Right atrium auricular region (tissue), 2 donors: ENCODE measurements around the gene HSH2D. TPM values are rescaled to one million over a fixed set of nuclear protein-coding genes. Genes with fewer than 3 reads are reported as not detected.
A peak's percentile ranks its signal among the peaks of the same experiment; 100 is the strongest.
"Not testable (repeated sequence)": the region's sequence is repeated elsewhere in the genome, so short reads cannot be mapped to it uniquely, and the experiment has no call there.

Experiments used
- DNase-seq: peaks from one replicate; pipeline ENCODE4 v3.0.0-alpha.2; 2019; ENCODE audit warnings: low spot score
- H3K27ac ChIP-seq, 2 donors: fragments of 200-600 bp; sonication (generic); 1 replicate in 1 of 2; 2 replicates in 1 of 2; pipeline ENCODE4 v1.5.1; 2016 to 2019
- H3K27me3 ChIP-seq, 2 donors: fragments of 200-600 bp; sonication (generic); one replicate each; pipeline versions ENCODE4 v1.5.1 to v1.6.0; 2017 to 2019
- H3K36me3 ChIP-seq: fragments of 200-600 bp; sonication (generic); one replicate; pipeline ENCODE4 v1.5.1; 2016
- H3K4me1 ChIP-seq, 2 donors: fragments of 200-600 bp; sonication (generic); one replicate each; pipeline versions ENCODE4 v1.5.1 to v1.6.0; 2017 to 2019
- H3K4me3 ChIP-seq, 2 donors: fragments of 200-600 bp; sonication (generic); 1 replicate in 1 of 2; 2 replicates in 1 of 2; pipeline ENCODE4 v1.5.1; 2017 to 2019; ENCODE audit warnings: mild to moderate bottlenecking in 1 of 2, moderate library complexity in 1 of 2
- H3K9me3 ChIP-seq, 2 donors: fragments of 200-600 bp; sonication (generic); one replicate each; pipeline ENCODE4 v1.5.1; 2019
- CTCF ChIP-seq, 2 donors: fragments of 200-600 bp; sonication (generic); IDR thresholded peaks; one replicate each; pipeline ENCODE4 v1.5.1; 2019; ENCODE audit warnings: antibody characterized with exemption in 2 of 2
- total RNA-seq, 2 donors: library from RNA; depleted of rRNA; stranded (reverse); fragments of >200 nt; gene quantifications; one replicate each; pipeline ENCODE4 v1.1.0, GENCODE V29; 2016

HSH2D gene
- total RNA-seq, 2 donors from 2014 or later: 1.1 TPM; not detected in 1

DNA sequence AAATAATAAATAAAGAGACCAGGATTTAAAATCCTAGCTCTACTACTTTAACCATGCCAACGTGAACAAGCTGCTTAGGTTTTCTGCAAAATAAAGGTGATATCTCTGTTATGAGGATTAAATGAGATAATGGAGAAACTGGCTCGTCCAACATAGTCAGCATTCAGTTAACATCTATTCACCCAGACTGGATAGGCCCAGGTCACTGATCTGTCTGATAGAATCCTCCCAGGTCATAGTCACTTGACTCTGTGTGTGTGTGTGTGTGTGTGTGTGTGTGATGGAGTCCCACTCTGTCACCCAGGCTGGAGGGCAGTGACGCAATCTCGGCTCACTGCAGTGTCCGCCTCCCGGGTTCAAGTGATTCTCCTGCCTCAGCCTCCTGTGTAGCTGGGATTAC is 44.7 kb upstream of the HSH2D start:
- no peak overlapping the region for H3K27ac ChIP-seq
- H3K27me3 ChIP-seq: no peaks in the 10 kb centered on the region
- peaks cover 98% of the 10 kb centered on the region for H3K36me3 ChIP-seq
- no peak for DNase-seq
- H3K4me3 ChIP-seq: no peak overlapping the region
- H3K9me3 ChIP-seq: no peaks in the 10 kb centered on the region
- no peak for TF ChIP-seq CTCF (IDR thresholded peaks at IDR 0.05)
- H3K4me1 ChIP-seq: no peaks in the 10 kb centered on the region

GRCh38 chr19:16099314-16099965 is 44.0 kb upstream of the HSH2D start:
- H3K36me3 ChIP-seq: peaks cover 93% of the 10 kb centered on the region
- not testable (repeated sequence) for H3K27me3 ChIP-seq

GRCh38 chr19:16100524-16100923 is 43.0 kb upstream of the HSH2D start:
- Histone ChIP-seq H3K4me3 (no peak overlapping the region), H3K36me3 (peaks cover 82% of the 10 kb centered on the region), H3K27me3 (no peaks in the 10 kb centered on the region), H3K4me1 (no peaks in the 10 kb centered on the region), H3K9me3 (no peaks in the 10 kb centered on the region), H3K27ac (no peak overlapping the region)
- no peak for DNase-seq
- TF ChIP-seq CTCF (IDR thresholded peaks at IDR 0.05): no peak

More at GRCh38 chr19:16099314-16099965, 44.0 kb upstream of the HSH2D start:
- not testable (repeated sequence) for H3K4me1 ChIP-seq, DNase-seq, H3K27ac ChIP-seq, H3K4me3 ChIP-seq, H3K9me3 ChIP-seq

- H3K27me3 ChIP-seq: no peaks in the 10 kb centered on the region
- H3K4me1 ChIP-seq: no peaks in the 10 kb centered on the region
- DNase-seq: no peak
- H3K36me3 ChIP-seq: peaks cover 42% of the 10 kb centered on the region
- H3K27ac ChIP-seq: no peak overlapping the region
- no peak overlapping the region for H3K4me3 ChIP-seq
- TF ChIP-seq CTCF (IDR thresholded peaks at IDR 0.05): no peak
- H3K9me3 ChIP-seq: no peaks in the 10 kb centered on the region
Measured at GRCh38 chr19:16104722-16105121, 38.8 kb upstream of the HSH2D start.

- Histone ChIP-seq H3K36me3 (peaks cover 28% of the 10 kb centered on the region), H3K9me3 (no peaks in the 10 kb centered on the region), H3K4me1 (peaks cover 0 to 6% of the 10 kb centered on the region in 2 donors), H3K4me3 (no peak overlapping the region), H3K27ac (no peak overlapping the region), H3K27me3 (no peaks in the 10 kb centered on the region)
- DNase-seq: no peak
- TF ChIP-seq CTCF (IDR thresholded peaks at IDR 0.05): no peak
Measured at GRCh38 chr19:16106121-16106520, 37.4 kb upstream of the HSH2D start.

DNA sequence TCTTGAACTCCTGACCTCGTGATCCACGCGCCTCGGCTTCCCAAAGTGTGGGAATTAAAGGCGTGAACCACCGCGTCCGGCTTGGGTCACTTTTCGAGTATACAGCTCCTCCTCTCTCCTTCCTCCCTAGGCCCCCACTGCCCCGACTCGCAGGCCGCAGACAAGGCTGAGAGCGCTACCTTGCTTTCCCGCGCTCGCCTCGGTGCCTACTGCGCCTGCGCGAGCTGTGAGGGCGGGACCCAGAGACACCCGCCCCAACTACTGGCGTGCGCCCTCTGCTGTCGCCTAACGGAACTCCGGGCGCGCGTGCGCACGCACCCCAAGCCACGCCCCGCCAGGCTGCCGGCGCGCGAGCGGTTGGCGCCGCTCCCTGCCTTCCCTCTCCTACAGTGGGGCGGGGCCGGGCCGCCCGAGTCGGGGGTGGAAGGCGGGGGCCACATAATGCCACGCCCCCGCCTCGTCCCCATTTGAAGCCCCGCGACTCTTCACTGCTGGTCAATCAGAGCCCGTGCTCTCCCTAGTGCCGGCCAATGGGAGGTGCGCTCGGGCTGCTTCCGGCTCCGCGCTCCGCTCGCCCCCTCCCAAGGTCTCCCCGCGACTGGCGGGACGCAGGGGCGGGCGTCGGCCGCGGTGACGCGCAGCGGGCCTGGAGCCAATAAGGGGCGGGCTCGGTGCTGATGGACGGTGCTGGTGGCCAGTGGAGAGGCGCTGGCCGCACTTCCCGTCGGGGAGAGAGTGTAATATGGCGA is 32.2 kb upstream of the HSH2D start, which contains the start of gene RAB8A:
Gene RAB8A (plus strand): TSS at position 730 of the 749 bp plus-strand sequence. CDS start 13 bp downstream, at position 743.
- H3K9me3 ChIP-seq: no peaks in the 10 kb centered on the region
- TF ChIP-seq CTCF (IDR thresholded peaks at IDR 0.05): peak; percentile 91 to 97
- peaks cover 0 to 42% of the 10 kb centered on the region in 2 donors for H3K4me1 ChIP-seq

More for the DNA sequence above, 32.2 kb upstream of the HSH2D start, which contains the start of gene RAB8A:
- Histone ChIP-seq H3K27ac (peak within 1 kb of the TSS; percentile 93 to 95), H3K4me3 (peak within 1 kb of the TSS; percentile 96 to 97), H3K36me3 (peaks cover 4% of the 10 kb centered on the region), H3K27me3 (no peaks in the 10 kb centered on the region)
- DNase-seq: peak; percentile 99
